SH-SY5Y (cell line): ENCODE data around the gene MOCS1.

ENCODE experiments used
- GATA2 ChIP-seq: IDR thresholded peaks from 2 replicates; pipeline ENCODE4 v1.6.1; 2011; ENCODE audit warnings: mild to moderate bottlenecking, low read depth, low read length
- GATA3 ChIP-seq: IDR thresholded peaks from 2 replicates; pipeline ENCODE4 v1.6.1; 2011; ENCODE audit warnings: low read depth, mild to moderate bottlenecking, low read length, moderate library complexity

- TF ChIP-seq GATA2 (no peak), GATA3 (no peak)
Measured at GRCh38 chr6:39912446-39912845, 21.8 kb downstream of the MOCS1 start.
